Mammary epithelial cell (primary cell): ENCODE measurements around the gene SLC5A10.
"Not testable (repeated sequence)": the region's sequence is repeated elsewhere in the genome, so short reads cannot be mapped to it uniquely, and the experiment has no call there.

Experiments
- CTCF ChIP-seq, 2 donors: IDR thresholded peaks in 1 of 2; conservative IDR thresholded peaks in 1 of 2; 2 replicates each; pipeline ENCODE4 v1.5.1; 2011 to 2012; ENCODE audit warnings: inconsistent platforms in 2 of 2, low read length in 2 of 2, mild to moderate bottlenecking in 2 of 2, control low read depth in 1 of 2, low read depth in 1 of 2; ENCODE audit not compliant: insufficient read depth in 1 of 2; ENCODE audit errors: extremely low read depth in 1 of 2
- EZH2 ChIP-seq: IDR thresholded peaks from 2 replicates; pipeline ENCODE4 v1.6.1; 2012; ENCODE audit warnings: low read length, inconsistent platforms, borderline replicate concordance

GRCh38 chr17:19036186-19036585 lies 84.2 kb downstream of the SLC5A10 start:
- not testable (repeated sequence) for TF ChIP-seq CTCF (conservative IDR thresholded peaks at IDR 0.05 in 1 of 2, IDR thresholded peaks at IDR 0.05 in 1 of 2; ENCODE audit: extremely low read depth in 1 of 2, insufficient read depth in 1 of 2, low read depth in 1 of 2, low read length in 2 of 2); EZH2
